ENCODE data around the gene MINAR1.

The MINAR1 gene

DNA sequence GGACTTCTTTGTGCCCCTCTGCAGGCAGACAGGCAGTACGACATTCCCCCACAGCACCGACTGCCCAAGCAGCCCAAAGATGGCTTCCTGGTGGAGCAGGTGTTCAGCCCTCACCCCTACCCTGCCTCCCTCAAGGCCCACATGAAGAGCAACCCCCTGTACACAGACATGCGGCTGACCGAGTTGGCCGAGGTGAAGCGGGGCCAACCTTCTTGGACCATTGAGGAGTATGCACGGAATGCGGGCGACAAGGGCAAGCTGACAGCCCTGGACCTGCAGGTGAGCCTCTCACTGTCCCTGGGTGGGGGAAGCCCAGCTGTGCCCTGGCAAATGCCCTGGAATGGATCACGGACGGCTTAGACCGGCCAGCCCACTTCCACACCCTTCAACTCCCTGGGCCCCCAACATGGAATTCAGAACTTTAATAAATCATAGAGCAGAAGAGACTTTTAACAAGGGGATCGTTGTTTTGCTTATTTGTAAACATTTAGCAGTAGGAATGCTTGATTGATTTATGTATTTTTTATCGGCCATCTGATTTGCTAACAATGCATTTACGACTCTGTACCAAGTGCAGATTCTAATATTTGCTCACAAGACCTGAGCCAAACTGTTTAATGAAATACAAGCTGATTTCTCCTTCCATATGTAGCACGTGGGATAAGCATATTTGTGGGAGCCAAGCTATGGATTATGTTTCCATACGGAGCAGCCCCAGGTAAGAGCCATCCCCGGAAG is 31.1 kb downstream of the MINAR1 start:
- DNase-seq (ENCODE audit: low spot score): no peak

DNA sequence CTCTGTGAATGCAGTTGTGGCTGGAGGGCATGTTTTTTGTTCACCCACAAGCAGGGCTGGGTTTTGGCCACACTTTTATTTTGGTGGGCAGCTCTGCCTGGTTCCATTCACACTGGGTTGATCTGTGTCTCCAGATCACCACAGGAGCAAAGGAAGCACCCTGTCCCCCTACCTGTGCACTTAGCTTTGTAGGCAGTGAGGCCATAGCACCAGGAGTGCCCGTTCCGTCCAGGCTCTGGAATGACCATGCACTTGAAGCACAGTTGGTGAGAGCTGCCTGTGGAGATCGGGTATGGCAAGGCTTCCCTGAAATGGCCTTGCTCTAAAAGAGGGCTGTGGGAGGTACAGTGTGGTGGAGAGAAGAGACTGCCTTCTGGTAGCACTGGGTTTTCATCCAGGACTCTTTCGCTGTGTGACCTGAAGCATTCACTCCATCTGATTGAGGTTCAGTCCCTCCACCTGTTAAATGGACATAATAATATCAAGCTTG is 31.7 kb downstream of the MINAR1 start:
- DNase-seq (ENCODE audit: low spot score): no peak

GRCh38 chr15:79466488-79466887 is 34.4 kb downstream of the MINAR1 start:
- no peak for DNase-seq (ENCODE audit: low spot score)

DNA sequence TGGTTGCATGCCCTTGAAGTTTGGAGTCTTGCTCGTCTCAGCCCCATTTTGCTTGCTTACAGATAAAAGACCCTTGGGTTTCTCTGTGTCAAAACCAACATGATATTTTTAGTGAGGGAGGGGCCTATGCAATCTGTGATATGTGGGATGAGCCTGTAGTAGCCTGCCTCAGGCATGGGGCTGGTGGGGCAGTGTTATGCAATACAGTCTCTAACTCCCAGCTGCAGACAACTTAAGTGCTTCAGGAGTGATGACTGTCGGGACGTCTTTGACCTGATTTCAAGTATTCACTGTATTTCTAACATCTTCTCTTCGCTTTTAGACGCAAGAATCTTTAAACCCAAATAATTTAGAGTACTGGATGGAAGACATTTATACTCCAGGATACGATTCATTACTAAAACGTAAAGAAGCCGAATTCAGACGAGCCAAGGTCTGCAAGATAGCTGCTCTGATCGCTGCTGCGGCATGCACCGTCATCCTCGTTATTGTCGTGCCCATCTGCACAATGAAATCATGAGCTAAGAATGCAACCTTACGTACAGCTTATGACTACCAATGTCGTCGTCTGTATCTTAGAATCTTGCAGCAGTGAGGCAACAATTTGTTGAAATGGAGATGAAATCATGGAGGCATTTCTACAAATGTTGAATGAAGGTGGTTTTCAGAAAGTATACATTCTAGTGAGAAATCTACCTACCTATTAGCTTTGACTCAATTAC is 35.9 kb downstream of the MINAR1 start:
- DNase-seq (ENCODE audit: low spot score): no peak

DNA sequence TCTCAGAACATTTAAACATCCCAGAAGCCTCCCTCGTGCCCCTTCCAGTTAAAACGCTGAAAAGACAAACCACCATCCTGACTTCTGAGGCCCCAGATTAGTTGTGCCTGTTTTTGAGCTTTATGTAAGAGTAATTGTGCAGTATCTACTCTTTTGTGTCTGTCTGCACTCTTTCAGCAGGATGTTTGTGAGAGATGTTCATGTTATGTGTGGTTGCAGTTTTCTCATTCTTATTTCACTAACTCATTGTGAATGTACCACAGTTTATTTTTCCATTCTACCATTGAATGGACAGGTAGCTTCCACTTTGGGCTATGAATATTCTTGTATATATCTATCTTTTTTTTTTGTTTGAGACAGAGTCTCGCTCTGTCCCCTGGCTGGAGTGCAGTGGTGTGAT is 40.3 kb downstream of the MINAR1 start:
- no peak for DNase-seq (ENCODE audit: low spot score)

DNA sequence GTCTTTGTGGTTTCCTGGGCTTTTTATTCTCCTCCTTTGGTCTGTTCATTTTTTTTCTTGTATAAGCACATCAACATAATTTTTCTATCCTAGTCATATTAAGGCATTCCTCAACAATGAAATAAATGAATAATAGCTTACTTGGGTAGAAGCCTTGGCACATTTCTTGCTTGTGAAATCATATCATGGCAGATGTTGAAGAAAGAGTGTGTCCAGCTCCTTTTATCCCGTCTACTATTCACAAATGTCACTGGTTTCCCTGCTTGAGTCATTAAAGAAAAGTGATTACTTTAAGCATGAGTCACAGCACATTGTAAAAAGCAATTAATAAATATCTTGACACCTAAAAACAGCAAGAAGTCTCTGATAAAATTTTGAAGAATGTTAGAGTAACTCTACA is 42.1 kb downstream of the MINAR1 start:
- DNase-seq (ENCODE audit: low spot score): peak; percentile 35

DNA sequence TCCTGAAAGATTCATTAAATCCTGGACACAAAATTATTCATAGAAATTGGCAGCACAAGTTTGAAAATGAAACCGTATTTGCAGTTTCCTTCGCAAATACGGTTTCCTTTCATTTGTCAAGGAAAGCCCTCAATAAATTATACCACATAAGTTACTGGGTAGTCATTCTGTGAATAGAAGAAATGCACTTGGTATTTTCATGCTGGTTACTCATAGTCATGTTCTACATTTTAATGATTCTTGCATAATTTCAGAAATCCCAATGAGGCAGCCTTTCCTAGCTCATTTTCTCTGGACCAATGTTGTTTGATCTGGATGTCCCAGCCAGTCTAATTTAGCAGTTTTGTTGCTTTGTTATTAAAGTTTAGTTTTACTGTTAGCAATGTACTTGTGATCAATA is 43.2 kb downstream of the MINAR1 start:
- DNase-seq (ENCODE audit: low spot score): peak; percentile 11

DNA sequence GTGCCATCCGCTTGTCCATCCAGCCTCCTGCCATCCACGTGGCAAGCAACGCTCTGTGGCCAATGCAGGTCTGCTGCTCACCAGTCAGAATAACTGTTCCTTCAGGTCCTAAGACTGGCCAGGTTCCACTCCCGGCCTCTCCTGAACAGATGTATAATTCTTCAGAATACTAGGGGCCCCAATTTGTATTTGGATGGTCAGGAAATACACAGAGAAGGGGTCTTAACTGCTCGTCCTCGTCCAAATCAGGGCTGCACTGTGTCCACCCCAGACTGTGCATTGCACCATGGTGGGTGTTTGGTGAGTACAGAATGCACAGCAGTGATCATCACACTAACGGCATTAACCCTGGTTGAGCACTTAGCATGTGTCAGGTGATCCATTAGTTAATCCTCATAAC is 46.0 kb downstream of the MINAR1 start:
- DNase-seq (ENCODE audit: low spot score): no peak

- DNase-seq (ENCODE audit: low spot score): no peak
These were observed 47.5 kb downstream of the MINAR1 start for GRCh38 chr15:79479616-79480015.

- no peak for DNase-seq (ENCODE audit: low spot score)
These were observed 49.7 kb downstream of the MINAR1 start for GRCh38 chr15:79481793-79482192.
